Hematopoietic multipotent progenitor cell treated with erythropoietin and hydrocortisone succinate and interleukin-3 and kit ligand, for 4 days (in vitro differentiated cells): Measurements from ENCODE around the gene RAB36.

ENCODE experiments used
- DNase-seq: peaks from one replicate; pipeline ENCODE4 v3.0.0-alpha.2; 2015

The RAB36 gene

DNA sequence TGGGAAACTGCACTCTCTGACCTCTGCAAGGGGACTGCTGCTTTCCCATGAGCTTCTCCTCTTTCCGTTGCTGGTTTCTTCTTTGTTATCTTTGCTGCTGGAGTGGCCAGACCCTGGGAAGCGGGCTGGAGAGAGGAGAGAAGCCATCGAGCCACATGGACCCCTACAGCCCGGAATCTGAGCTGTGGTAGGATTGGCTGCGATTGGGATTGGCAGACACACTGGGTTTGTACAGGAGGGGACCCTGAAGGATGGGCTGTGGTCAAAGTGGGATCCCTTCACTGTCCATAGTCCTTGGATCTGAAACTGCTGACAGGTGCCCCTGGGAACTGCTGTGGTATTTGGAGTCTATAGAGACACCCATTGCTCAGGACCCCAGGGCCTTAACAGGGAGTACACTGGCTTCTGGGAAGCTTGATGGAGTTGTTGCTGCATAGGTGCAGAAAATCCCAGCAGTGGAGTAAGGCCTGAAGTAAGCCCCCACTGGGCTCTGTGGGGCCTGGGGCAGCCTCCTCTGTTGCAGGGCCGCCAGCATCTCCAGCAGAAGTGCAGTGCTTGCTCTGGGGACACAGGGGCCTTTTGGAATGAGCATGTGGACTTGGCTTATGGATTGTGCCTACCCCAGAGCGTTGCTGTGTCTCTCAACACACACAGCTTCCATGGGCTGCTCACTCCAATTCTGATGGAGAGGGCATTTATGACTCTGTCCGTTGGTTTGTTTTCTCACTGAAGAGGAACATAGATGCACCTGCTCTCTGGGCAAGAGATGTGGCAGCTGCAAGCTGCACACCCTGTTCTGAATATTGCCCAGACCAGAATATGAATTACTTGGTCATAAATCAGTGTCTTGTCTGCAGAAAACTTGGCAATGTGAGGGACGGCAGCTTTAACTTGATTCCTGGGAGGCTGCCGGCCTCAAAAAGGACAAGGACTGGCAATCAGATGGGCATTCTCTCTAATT, 67.1 kb downstream of the RAB36 start:
- peak; percentile 54 for DNase-seq

- no peak for DNase-seq
These were observed 67.8 kb downstream of the RAB36 start for GRCh38 chr22:23213022-23213555.

DNA sequence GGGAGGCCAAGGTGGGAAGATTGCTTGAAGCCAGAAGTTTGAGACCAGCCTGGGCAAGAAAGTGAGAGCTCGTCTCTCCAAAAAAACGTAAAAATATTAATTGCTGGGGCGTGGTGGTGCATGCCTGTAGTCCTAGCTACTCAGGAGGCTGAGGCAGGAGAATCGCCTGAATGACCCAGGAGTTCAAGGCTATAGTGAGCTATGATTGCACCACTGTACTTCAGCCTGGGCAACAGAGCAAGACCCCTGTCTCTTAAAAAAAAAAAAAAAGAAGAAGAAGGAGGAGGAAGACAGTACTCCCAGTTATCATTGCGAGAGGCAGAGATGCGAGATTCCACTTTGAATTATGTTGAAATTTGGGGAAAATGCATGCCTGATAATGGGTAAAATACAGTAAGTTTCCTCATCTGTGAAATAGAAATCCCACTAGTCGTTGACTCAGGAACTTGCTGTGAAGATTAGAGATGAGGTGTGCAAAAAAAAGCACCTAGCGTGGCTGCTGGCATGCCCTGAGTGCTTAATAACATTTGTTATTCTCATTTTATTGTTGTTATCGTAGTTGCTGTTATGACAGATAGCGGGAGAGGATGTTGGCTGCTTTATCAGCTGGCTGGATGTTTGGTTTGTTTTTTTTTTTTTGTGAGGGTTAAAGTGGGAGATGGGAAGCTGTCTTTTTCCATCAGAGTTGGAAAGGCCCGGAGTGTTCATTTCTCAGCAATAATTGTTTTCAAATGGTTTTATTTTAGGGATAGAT, 68.5 kb downstream of the RAB36 start:
- peak; percentile 58 for DNase-seq
